Kidney (tissue), 14 donors: ENCODE results near the gene AIFM1. TPM values are rescaled to one million over a fixed set of nuclear protein-coding genes. Genes with fewer than 3 reads are reported as not detected.

ENCODE experiments used
- DNase-seq, 5 donors: peaks; one replicate each; pipeline ENCODE4 v3.0.0-alpha.2; 2013 to 2020
- FAIRE-seq: peaks from 2 replicates; lab custom pipeline; 2012; peaks lifted over from hg19 to GRCh38; lab: Jason Lieb, UNC
- H3K27ac ChIP-seq, 2 donors: one replicate each; pipeline ENCODE4 v1.7.0; 2013; ENCODE audit warnings: low read depth in 2 of 2, low read length in 2 of 2, inconsistent platforms in 1 of 2
- H3K27me3 ChIP-seq: one replicate; pipeline ENCODE4 v1.7.1; 2013; ENCODE audit warnings: low read length, inconsistent platforms; ENCODE audit not compliant: control insufficient read depth, insufficient read depth
- H3K36me3 ChIP-seq, 3 donors: one replicate each; pipeline versions ENCODE4 v1.7.0 to v1.7.1; 2013; ENCODE audit warnings: low read length in 3 of 3, control low read depth in 1 of 3, inconsistent platforms in 1 of 3; ENCODE audit not compliant: insufficient read depth in 3 of 3, control insufficient read depth in 2 of 3
- H3K4me1 ChIP-seq, 3 donors: one replicate each; pipeline versions ENCODE4 v1.7.0 to v1.7.1; 2013; ENCODE audit warnings: low read length in 3 of 3, inconsistent platforms in 1 of 3, low read depth in 1 of 3; ENCODE audit not compliant: control insufficient read depth in 2 of 3, insufficient read depth in 2 of 3
- H3K4me3 ChIP-seq, 3 donors: one replicate each; pipeline versions ENCODE4 v1.7.0 to v1.8.1; 2013; ENCODE audit warnings: low read length in 3 of 3, control low read depth in 1 of 3, inconsistent platforms in 1 of 3
- H3K9ac ChIP-seq, 3 donors: one replicate each; pipeline versions ENCODE4 v1.7.0 to v1.7.1; 2013; ENCODE audit warnings: low read length in 3 of 3, control low read depth in 1 of 3, inconsistent platforms in 1 of 3
- H3K9me3 ChIP-seq, 3 donors: one replicate each; pipeline versions ENCODE4 v1.7.0 to v1.7.1; 2013; ENCODE audit warnings: low read length in 3 of 3, control low read depth in 1 of 3, inconsistent platforms in 1 of 3; ENCODE audit not compliant: control insufficient read depth in 2 of 3, insufficient read depth in 1 of 3
- intact Hi-C: fragments of 100-400 bp; cut with DNase I; formaldehyde crosslinking; loops from one replicate; pipeline ENCODE4 v1.11.1; 2022
- polyA plus RNA-seq: library from polyadenylated mRNA; stranded (reverse); fragments of 350-450 nt; fragmentation: Illumina TruSeq; extraction: RNeasy Lipid Tissue Mini Kit (QIAGEN cat#74804); gene quantifications from one replicate; pipeline ENCODE4 v1.2.3, GENCODE V29; 2014; ENCODE audit warnings: low read depth, low replicate concordance; ENCODE audit not compliant: insufficient read depth
- total RNA-seq: library from RNA; stranded (reverse); fragmentation: NEBNext Ultra II Directional; extraction: Animal tissue kit (Norgen Biotek cat#: 25700); gene quantifications from one replicate; pipeline ENCODE4 v1.2.1, GENCODE V29; 2021
- TF ChIP-seq, protein P1 (sequence below): IDR thresholded peaks from 3 replicates; pipeline ENCODE4 v1.5.1; 2012; ENCODE audit warnings: mild to moderate bottlenecking, moderate library complexity, borderline replicate concordance; ENCODE audit not compliant: insufficient read depth; ENCODE audit errors: extremely low read depth
- donor health status: control.
- donor health status: control.
- donor health status: control.
- donor health status: control.
- donor health status: control.
- donor health status: DM: yes; HTN: yes; CAD: no.
- donor health status: Normal renal cell carcinoma (clear cell type).

AIFM1 gene
- total and polyA plus RNA-seq, 2 donors from 2014 or later: 55.0 to 255 TPM

GRCh38 chrX:130086447-130087206 is 79.0 kb downstream of the AIFM1 start:
- TF ChIP-seq, protein P1, sequence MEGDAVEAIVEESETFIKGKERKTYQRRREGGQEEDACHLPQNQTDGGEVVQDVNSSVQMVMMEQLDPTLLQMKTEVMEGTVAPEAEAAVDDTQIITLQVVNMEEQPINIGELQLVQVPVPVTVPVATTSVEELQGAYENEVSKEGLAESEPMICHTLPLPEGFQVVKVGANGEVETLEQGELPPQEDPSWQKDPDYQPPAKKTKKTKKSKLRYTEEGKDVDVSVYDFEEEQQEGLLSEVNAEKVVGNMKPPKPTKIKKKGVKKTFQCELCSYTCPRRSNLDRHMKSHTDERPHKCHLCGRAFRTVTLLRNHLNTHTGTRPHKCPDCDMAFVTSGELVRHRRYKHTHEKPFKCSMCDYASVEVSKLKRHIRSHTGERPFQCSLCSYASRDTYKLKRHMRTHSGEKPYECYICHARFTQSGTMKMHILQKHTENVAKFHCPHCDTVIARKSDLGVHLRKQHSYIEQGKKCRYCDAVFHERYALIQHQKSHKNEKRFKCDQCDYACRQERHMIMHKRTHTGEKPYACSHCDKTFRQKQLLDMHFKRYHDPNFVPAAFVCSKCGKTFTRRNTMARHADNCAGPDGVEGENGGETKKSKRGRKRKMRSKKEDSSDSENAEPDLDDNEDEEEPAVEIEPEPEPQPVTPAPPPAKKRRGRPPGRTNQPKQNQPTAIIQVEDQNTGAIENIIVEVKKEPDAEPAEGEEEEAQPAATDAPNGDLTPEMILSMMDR: no peak
- no peak for FAIRE-seq
- no peak overlapping the region for H3K9ac ChIP-seq
- H3K27ac ChIP-seq: peak overlapping the region in 1 of 2 donors; percentile 60
- intact Hi-C loops: no loop called here
- no peaks in the 10 kb centered on the region for H3K9me3 ChIP-seq
- no peak overlapping the region for H3K4me3 ChIP-seq
- no peak for DNase-seq
- no peaks in the 10 kb centered on the region for H3K27me3 ChIP-seq
- peaks cover 0 to 9% (median 0%) of the 10 kb centered on the region in 3 donors for H3K4me1 ChIP-seq
- H3K36me3 ChIP-seq: no peaks in the 10 kb centered on the region

DNA sequence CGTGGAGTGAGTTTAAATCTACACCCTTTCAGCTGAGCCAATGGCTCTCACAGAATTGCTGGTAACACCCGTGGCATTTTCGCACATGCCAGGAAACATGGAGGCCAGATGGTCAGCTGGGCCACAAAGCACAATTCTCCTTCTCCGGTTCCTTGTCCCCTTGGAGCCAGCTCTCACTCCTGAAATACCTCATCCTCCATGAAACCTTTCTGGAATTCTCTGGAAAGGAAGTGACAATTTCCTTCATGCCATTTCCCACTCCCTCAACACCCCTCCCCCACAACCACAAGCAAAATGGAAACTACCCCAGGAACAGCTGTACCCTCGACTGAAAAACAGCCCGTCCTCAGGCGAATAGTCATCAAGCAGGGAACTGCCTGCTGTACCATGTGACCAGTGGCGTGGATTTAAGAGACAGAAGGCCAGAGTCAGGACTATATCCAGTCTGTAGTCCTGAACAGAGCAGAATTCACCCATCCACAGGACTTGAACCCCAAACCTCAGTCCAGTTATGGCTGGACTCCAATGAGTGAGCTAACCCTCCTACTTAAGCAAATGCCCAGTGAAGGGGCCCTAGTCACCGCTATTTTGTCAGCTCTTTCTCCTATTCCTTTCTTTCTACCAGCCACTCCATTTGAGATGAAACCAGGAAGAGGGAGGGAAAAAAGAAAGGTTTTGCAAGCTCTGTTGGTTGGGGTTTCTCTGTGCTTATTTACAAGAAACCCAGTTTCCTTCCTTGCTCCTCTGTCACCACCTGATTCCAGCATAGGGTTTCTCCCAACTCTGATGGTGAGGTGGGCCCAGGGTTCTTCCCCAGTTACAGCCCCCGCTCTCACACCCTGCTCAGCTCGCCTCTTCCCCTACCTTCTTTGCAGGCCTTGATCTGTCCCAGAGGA is 79.8 kb downstream of the AIFM1 start:
- peaks cover 0 to 10% (median 0%) of the 10 kb centered on the region in 3 donors for H3K4me1 ChIP-seq
- FAIRE-seq: no peak

DNA sequence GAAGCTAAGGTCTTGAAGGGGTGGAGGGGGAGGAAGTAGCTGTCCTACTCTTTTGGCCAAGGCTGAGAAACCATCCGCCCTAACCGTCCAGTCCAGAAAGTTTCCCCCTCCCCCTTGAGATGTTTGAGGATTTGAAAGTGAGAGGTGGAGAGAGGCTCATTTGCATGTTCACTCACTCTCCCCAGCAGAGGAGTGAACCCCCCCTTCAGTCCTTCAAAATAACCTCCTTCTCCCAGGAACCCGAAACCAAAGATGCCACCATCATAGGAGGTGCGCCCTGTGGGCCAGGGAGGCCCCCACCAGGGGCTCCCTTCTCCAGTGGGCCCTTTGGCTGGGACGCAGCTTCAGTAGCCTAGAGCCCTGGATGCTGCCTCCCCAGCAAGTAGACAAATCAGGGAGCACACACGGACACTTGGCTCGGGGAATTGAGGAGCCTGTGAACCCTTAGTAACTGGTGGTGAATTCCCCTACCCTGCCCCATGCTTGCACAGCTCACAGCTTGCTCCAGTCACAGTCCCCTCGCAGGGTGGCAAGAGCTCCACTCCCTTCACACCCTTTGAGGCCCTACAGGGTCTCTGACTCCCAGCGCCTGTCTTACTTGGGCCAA is 80.9 kb downstream of the AIFM1 start:
- Histone ChIP-seq H3K4me3 (no peak overlapping the region), H3K27me3 (no peaks in the 10 kb centered on the region), H3K9me3 (no peaks in the 10 kb centered on the region), H3K36me3 (no peaks in the 10 kb centered on the region), H3K27ac (no peak overlapping the region), H3K4me1 (peaks cover 0 to 10% (median 0%) of the 10 kb centered on the region in 3 donors), H3K9ac (no peak overlapping the region)
- FAIRE-seq: no peak
- no peak for DNase-seq
- TF ChIP-seq, protein P1: no peak
- intact Hi-C loops: no loop called here

More for the DNA sequence above, 79.8 kb downstream of the AIFM1 start:
- Histone ChIP-seq H3K36me3 (no peaks in the 10 kb centered on the region), H3K4me3 (no peak overlapping the region), H3K9me3 (no peaks in the 10 kb centered on the region), H3K9ac (no peak overlapping the region), H3K27me3 (no peaks in the 10 kb centered on the region), H3K27ac (peak overlapping the region in 1 of 2 donors; percentile 60)
- intact Hi-C loops: no loop called here
- DNase-seq: no peak
- TF ChIP-seq, protein P1: no peak
